PFSK-1 (cell line): Measurements from ENCODE around the gene GZF1.

Source experiments
- FOXP2 ChIP-seq: optimal IDR thresholded peaks from 2 replicates; pipeline ENCODE3; 2011; ENCODE audit warnings: borderline replicate concordance, control low read depth, inconsistent platforms; ENCODE audit not compliant: insufficient read depth; ENCODE audit errors: extremely low read length, extremely low read depth
- POLR2AphosphoS5 ChIP-seq: IDR thresholded peaks from 2 replicates; pipeline ENCODE4 v1.6.1; 2012; ENCODE audit warnings: low read depth, mild to moderate bottlenecking, control low read depth, low read length, moderate library complexity
- SIN3A ChIP-seq: IDR thresholded peaks from 2 replicates; pipeline ENCODE4 v1.6.1; 2012; ENCODE audit warnings: mild to moderate bottlenecking, low read length, moderate library complexity, borderline replicate concordance; ENCODE audit not compliant: insufficient read depth
- TAF1 ChIP-seq: IDR thresholded peaks from 2 replicates; pipeline ENCODE4 v1.6.1; 2012; ENCODE audit warnings: low read length, control low read depth, borderline replicate concordance; ENCODE audit not compliant: insufficient read depth
- TF ChIP-seq, protein P1 (sequence below), 2 experiments: IDR thresholded peaks; 2 replicates each; pipeline versions ENCODE4 v1.6.1 to v1.8.0; 2011 to 2012; ENCODE audit warnings: low read depth in 2 of 2, low read length in 2 of 2, control low read depth in 1 of 2, inconsistent platforms in 1 of 2, mild to moderate bottlenecking in 1 of 2, moderate library complexity in 1 of 2; ENCODE audit not compliant: insufficient read depth in 1 of 2

DNA sequence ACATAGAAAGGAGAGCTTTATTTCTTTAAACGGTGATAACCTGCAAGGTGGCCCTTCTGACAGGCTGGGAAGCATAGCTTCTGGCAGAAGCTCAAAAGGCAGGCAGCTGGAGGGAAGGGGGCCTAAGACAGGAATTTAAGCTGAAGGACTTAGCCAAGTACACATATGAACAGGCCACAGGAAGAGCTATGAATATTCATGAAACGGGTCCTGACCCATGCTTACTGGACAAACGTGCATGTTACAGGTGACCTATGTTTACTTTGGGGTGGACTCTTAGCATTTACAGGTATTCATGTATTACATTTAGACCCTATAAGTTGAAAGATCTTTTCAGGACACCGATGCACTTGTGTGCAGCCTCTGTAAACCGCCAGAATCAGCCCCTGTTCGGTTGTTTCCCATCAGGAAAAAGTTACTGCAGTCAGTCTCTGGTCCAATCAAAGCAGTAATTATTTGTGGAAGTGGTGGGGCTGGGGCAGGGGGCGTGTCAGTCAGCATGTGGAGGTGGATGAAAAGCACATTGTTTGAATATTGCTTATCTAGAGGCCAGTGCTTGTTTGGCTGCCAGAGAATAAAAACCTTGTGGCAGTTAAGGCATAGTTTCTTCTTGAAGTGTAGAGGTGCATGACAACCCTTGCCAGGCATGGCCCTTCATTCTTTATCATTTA lies 2.9 kb upstream of the GZF1 start:
- TF ChIP-seq POLR2AphosphoS5 (no peak), FOXP2 (no peak), TAF1 (no peak), SIN3A (no peak)
- TF ChIP-seq, protein P1, sequence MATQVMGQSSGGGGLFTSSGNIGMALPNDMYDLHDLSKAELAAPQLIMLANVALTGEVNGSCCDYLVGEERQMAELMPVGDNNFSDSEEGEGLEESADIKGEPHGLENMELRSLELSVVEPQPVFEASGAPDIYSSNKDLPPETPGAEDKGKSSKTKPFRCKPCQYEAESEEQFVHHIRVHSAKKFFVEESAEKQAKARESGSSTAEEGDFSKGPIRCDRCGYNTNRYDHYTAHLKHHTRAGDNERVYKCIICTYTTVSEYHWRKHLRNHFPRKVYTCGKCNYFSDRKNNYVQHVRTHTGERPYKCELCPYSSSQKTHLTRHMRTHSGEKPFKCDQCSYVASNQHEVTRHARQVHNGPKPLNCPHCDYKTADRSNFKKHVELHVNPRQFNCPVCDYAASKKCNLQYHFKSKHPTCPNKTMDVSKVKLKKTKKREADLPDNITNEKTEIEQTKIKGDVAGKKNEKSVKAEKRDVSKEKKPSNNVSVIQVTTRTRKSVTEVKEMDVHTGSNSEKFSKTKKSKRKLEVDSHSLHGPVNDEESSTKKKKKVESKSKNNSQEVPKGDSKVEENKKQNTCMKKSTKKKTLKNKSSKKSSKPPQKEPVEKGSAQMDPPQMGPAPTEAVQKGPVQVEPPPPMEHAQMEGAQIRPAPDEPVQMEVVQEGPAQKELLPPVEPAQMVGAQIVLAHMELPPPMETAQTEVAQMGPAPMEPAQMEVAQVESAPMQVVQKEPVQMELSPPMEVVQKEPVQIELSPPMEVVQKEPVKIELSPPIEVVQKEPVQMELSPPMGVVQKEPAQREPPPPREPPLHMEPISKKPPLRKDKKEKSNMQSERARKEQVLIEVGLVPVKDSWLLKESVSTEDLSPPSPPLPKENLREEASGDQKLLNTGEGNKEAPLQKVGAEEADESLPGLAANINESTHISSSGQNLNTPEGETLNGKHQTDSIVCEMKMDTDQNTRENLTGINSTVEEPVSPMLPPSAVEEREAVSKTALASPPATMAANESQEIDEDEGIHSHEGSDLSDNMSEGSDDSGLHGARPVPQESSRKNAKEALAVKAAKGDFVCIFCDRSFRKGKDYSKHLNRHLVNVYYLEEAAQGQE (IDR thresholded peaks at IDR 0.05; ENCODE audit: insufficient read depth in 1 of 2, low read depth in 2 of 2, low read length in 2 of 2) = no peak
